GM12892 (cell line): ENCODE results near the gene PALM2AKAP2.

Experiments used
- POLR2A ChIP-seq: IDR thresholded peaks from 2 replicates; pipeline ENCODE4 v1.6.1; 2011; ENCODE audit warnings: low read depth, low read length, control low read depth
- POLR2AphosphoS5 ChIP-seq: IDR thresholded peaks from 2 replicates; pipeline ENCODE4 v1.6.1; 2011; ENCODE audit warnings: low read depth, low read length, control low read depth
- TAF1 ChIP-seq: IDR thresholded peaks from 2 replicates; pipeline ENCODE4 v1.6.1; 2011; ENCODE audit warnings: low read depth, mild to moderate bottlenecking, control low read depth, low read length, borderline replicate concordance

DNA sequence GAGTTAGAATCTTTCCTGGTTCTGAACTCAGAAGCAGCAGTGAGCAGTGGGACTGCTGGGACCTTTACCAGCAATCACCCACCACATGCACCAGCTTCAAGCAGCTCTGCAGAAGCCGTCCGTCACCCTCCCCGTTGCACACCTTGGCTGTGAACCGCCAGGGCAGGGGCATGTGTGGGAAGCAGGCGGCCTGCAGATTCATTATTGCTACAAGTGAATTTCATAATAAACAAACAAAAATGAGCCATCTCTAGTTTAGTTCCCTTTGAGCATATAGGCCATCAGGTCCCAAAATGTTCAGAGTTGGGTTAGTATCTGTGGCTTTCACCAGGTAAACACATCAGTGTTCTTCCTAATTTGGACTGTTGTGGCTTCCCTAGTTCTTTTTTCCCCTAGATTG is 17.5 kb downstream of the PALM2AKAP2 start:
- TF ChIP-seq POLR2A (no peak), POLR2AphosphoS5 (no peak), TAF1 (no peak)
